Ovary (tissue), 3 donors: ENCODE results near the gene MAP2K5.

Experiments
- CTCF ChIP-seq, 3 donors: fragments of 450-650 bp in 2 of 3; fragments of 200-600 bp in 1 of 3; IDR thresholded peaks; one replicate each; pipeline versions ENCODE4 v1.5.1 to v1.8.0; 2016 to 2022; ENCODE audit warnings: antibody characterized with exemption in 3 of 3, mild to moderate bottlenecking in 1 of 3
- EP300 ChIP-seq: sonication (generic); formaldehyde crosslinking; IDR thresholded peaks from one replicate; pipeline ENCODE4 v1.6.1; 2017; ENCODE audit warnings: antibody characterized with exemption
- POLR2A ChIP-seq: fragments of 450-650 bp; IDR thresholded peaks from one replicate; pipeline ENCODE4 v1.6.1; 2017; ENCODE audit warnings: antibody characterized with exemption, mild to moderate bottlenecking, moderate library complexity
- donor health status: DM: no; HTN: no; CAD: no.

- TF ChIP-seq POLR2A (no peak), CTCF (IDR thresholded peaks at IDR 0.05) (no peak), EP300 (no peak)
Measured at GRCh38 chr15:67838789-67839332, 296.4 kb downstream of the MAP2K5 start.
